GM19238 (cell line): Measurements from ENCODE around the gene MYH8.

Source experiments
- DNase-seq: peaks from one replicate; pipeline ENCODE4 v3.0.0; 2011; ENCODE audit warnings: low spot score; ENCODE audit not compliant: insufficient read length

MYH8 gene

GRCh38 chr17:10421900-10422542 is at the start of gene MYH8:
MYH8 (minus strand) TSS chr17:10421950; CDS start chr17:10420227, 1,723 bp downstream.
- no peak for DNase-seq

GRCh38 chr17:10469459-10469858 is 47.7 kb upstream of the MYH8 start, which contains the start of gene MYH4:
MYH4 (minus strand) TSS chr17:10469559; CDS start chr17:10466745, 2,814 bp downstream.
- no peak for DNase-seq

GRCh38 chr17:10463402-10463801 is 41.7 kb upstream of the MYH8 start:
- DNase-seq = no peak

GRCh38 chr17:10460062-10460461 is 38.3 kb upstream of the MYH8 start:
- no peak for DNase-seq

GRCh38 chr17:10458701-10459100 is 37.0 kb upstream of the MYH8 start:
- DNase-seq = no peak

- no peak for DNase-seq
Measured at GRCh38 chr17:10457952-10458351, 36.2 kb upstream of the MYH8 start.

- DNase-seq = no peak
Measured at GRCh38 chr17:10447026-10447931, 25.5 kb upstream of the MYH8 start.

- no peak for DNase-seq
Measured at GRCh38 chr17:10439816-10440215, 18.1 kb upstream of the MYH8 start.

GRCh38 chr17:10435096-10435495 is 13.3 kb upstream of the MYH8 start:
- no peak for DNase-seq

- DNase-seq = no peak
Measured at GRCh38 chr17:10429421-10430045, 7.8 kb upstream of the MYH8 start.

- no peak for DNase-seq
Measured at GRCh38 chr17:10428781-10429180, 7.0 kb upstream of the MYH8 start.

GRCh38 chr17:10421211-10421610 is 539 bp downstream of the MYH8 start:
- no peak for DNase-seq

- no peak for DNase-seq
Measured at GRCh38 chr17:10420811-10421210, 939 bp downstream of the MYH8 start.

- DNase-seq = no peak
Measured at GRCh38 chr17:10417431-10417830, 4.3 kb downstream of the MYH8 start.

- no peak for DNase-seq
Measured at GRCh38 chr17:10415161-10415560, 6.6 kb downstream of the MYH8 start.

GRCh38 chr17:10403589-10403988 is 18.2 kb downstream of the MYH8 start:
- no peak for DNase-seq

GRCh38 chr17:10398352-10398751 is 23.4 kb downstream of the MYH8 start:
- DNase-seq = no peak

GRCh38 chr17:10396524-10397163 is 25.1 kb downstream of the MYH8 start:
- no peak for DNase-seq

- no peak for DNase-seq
Measured at GRCh38 chr17:10394201-10394887, 27.4 kb downstream of the MYH8 start.

GRCh38 chr17:10392880-10393279 is 28.9 kb downstream of the MYH8 start:
- DNase-seq = no peak

GRCh38 chr17:10385871-10386270 is 35.9 kb downstream of the MYH8 start:
- no peak for DNase-seq
